GM21825 (cell line): Measurements from ENCODE around the gene CHAF1A.

Experiments
- ATAC-seq: cut with Tn5 transposase; IDR thresholded peaks from one replicate; pipeline ENCODE4 v1.9.1; 2021; ENCODE audit warnings: mild to moderate bottlenecking, moderate library complexity; ENCODE audit not compliant: unreplicated experiment

Gene CHAF1A

DNA sequence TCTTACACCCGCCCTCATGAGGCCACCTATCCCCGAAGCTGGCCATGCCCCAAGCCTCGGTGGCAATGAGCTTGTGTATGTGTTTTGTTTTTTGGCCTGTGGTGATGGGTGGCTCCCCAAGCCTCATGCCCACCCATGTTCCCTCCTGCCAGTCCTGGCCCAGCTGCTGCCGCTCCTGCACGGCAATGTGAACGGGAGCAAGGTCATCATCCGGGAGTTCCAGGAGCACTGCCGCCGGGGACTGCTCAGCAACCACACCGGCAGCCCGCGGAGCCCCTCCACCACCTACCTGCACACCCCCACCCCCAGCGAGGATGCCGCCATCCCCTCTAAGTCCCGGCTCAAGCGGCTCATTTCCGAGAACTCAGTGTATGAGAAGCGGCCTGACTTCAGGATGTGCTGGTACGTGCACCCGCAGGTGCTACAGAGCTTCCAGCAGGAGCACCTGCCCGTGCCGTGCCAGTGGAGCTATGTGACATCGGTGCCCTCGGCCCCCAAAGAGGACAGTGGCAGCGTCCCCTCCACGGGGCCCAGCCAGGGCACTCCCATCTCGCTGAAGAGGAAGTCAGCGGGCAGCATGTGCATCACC lies 30.6 kb downstream of the CHAF1A start:
- ATAC-seq: no peak

DNA sequence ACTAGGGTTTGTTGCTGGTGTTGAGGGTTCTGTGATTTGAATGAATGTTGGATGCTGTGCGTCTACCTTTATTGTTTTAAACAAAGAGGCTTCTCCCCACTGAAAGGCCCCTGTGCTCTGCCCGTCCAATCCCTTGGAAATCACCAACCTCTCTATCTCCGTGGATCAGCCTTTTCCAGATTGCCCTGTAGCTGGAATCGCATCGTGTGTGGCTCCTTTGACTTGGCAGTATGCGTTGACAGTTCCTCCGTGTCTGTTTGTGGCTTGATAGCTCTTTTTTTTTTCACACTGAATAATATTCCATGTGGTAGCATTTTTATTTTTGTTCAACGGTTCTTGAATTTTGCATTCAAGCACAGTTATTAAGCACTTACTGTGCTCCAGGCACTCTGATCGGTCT lies 32.0 kb downstream of the CHAF1A start:
- no peak for ATAC-seq

DNA sequence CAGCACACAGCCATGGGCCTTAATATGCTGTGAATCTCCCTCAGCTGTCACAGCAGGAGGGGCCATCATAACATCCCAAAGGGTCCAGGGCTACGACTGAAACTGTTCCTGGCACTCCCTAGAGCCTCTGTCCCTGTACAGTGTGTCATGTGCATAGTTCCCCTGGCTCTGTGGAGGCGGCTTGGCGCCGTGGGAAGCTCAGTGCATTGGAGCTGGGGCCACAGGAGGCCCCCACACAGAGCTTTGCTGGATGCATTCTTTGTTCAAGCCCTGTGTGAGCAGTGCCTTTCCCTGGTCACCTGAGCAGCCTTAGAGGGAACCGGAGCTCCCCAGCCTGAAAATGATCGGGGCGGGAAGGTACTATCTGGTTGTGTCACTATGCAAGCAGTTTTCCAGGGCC lies 33.8 kb downstream of the CHAF1A start:
- no peak for ATAC-seq

DNA sequence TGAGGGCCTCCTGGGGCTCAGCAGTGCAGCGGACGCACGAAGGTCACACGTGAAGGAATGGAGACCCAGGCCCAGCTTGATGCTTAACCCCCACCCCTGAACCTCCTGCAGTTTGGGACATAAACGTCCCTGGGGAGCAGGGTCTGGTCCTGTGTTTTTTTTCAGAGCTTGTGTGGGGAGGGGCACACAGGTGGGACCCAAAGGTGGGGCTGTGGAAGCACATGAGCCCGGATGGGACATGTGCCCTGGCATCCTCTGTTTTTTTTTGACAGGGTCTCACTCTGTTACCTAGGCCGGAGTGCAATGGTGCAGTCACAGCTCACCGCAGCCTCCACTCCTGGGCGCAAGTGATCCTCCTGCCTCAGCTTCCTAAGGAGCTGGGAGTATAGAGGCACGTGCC lies 34.7 kb downstream of the CHAF1A start:
- ATAC-seq: no peak

DNA sequence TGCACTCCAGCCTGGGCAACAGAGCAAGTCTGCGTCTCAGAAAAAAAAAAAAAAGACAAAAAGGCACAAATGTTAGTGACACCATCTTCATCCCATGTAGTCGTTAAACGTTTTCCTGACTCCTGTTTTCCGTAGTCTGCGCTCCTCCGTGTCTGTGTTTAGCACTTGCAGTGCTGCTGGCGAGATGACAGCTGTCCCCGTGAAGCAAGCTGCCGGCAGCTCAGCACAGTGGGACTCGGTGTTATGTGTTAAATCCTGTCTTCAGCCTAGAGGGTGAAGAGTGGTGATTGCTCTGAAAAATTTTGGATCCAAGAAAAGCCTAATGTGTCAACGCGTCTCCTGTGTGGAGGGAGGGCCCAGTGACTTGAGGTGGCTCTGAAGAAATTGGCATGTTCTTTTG lies 36.8 kb downstream of the CHAF1A start:
- ATAC-seq: no peak

DNA sequence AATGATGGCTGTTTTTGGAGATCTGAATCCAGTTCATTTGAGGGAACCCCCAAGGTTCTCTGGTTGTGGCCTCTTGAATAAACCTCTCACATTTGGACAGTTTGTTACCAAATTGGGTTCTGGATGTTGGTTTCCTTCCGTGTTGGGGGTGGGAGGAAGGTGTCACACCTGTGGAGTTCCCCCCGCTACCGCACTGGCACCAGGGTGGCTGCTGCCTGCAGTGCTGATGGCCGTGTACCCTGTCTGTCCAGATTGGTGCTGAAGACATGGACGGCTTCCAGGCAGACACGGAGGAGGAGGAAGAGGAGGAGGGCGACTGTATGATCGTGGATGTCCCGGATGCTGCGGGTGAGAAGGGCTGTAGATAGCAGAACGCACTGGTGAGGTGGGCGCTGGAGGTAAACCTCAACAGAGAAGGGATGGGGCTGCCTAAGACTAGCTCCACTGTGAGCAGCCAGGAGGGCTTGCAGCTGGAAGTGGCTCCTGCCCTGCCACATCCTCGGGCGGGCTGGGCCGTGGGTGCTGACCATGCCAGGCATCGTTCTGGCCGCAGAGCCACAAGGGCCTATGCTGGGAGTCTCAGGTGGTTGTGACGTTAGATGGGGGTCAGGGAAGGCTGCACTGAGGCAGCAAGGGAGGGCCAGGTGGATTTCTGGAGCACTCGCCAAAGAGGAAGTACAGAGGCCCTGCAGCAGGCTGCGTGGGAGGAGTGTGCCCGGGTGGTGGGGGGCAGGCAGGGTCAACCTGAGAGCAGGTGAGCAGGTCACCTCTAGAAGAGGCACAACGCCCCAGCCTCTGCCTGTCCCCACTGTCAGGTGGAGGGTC lies 39.8 kb downstream of the CHAF1A start:
- no peak for ATAC-seq

DNA sequence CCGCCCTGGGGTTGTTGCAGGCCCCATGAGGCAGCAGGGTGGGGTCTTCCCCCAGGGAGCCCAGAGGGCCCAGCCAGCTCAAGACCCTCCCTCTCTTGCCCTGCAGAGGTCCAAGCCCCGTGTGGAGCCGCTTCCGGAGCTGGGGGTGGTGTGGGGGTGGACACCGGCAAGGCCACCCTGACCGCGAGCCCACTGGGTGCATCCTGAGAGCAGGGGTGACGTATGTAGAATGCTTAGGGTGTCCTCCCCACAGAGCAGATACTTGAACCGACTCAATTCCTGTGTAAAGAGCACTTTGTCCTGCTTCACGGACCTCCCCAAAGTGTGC lies 40.3 kb downstream of the CHAF1A start:
- ATAC-seq: no peak

DNA sequence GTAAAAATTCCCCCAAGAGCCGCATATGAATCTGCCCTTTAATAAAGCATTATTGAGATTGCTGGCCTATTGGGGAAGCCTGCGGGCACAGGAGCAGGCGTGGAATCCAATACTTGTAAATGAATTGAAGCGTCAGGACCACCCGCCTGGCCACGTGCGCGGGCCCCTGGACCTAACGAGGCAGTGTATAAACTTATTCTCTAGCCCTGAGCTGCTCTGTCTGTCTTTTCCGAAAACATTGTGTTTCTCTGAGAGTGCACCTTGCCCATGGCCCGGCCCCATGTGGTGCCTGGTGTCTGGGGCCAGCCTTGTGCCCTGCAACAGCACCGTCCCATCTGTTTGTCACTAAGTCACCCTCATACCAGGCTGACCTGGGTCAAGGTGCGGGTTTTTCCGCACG lies 40.7 kb downstream of the CHAF1A start:
- ATAC-seq: no peak

DNA sequence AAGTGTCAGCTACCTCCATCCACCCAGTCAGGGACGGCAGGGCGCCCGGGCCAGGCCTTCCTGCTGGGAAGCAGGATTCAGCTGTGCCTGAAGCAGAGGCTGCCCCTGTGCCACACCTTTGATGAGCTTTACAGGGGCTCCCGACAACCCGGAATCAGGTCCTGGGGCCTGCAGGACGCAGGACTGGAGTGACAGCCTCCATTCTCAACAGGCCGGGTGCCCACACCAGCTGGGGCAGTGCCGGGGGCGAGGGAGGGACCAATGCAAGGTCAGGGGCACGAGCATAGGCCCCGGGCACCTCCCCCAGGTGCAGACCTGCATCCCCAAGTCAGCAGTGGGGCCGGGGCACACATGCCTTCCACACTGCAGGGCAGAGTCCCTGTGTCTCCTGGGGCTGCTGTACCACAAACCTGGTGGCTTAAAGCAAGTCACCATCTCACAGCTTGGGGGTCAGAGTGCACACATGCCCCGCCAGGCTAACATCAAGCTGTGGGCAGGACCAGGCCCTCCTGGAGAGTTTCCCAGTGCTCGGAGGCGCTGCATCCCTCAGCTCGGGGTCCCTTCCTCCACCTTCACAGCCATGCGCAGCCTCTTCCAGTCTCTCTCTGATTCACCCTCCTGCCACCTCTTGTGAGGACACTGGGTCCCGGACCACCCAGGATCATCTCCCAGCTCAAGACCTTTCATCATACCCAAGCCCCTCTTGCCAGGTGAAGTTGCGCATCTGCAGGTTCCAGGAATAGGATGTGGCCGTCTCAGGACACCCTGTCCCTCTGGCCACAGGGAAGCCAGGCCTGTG lies 41.7 kb downstream of the CHAF1A start:
- ATAC-seq: no peak

DNA sequence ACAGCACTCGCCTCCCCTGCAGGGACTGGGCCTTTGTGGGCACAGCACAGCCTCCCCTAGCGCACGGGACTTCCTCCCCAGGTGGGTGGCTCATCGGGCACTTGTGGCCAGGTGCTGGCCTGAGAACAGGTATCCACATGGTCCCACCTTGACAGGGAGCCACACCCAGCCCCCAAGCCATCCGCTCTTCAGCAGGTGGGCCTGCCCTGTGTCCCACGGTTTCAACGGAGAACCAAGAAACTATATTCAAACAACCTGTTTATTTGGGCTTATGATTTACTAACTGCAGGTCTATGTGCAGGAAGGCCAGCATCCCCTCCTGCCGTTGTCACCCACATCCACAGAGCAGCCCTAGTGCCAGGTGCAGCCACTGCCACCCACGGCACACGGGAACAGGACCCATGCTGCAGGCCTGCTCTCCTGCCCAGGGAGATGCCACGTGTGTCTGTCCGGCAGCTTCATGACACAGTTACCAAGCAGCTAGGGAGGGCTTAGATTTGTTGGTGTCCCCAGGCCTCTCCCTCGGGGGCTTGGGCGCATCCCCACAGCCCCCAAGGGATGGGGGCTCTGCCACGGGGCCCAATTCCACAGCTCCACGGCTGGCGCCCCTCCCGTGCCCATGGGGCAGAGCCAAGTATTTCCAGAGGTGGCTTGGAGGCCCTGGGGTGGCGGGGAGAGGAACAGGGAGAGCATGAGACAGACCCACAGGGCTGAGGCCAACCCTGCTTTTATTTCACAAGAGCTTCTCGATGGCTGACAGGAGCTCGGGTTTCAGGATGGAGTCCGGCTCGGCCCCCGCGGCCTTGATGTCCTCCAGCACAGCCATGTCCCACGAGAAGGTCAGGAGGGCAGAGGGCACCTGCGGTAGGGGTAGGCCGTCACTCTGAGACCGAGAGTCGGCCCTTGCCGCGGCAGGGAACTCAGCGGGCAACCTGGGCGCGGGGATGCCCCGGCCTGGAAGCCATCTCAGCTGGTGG lies 42.6 kb downstream of the CHAF1A start:
- no peak for ATAC-seq

DNA sequence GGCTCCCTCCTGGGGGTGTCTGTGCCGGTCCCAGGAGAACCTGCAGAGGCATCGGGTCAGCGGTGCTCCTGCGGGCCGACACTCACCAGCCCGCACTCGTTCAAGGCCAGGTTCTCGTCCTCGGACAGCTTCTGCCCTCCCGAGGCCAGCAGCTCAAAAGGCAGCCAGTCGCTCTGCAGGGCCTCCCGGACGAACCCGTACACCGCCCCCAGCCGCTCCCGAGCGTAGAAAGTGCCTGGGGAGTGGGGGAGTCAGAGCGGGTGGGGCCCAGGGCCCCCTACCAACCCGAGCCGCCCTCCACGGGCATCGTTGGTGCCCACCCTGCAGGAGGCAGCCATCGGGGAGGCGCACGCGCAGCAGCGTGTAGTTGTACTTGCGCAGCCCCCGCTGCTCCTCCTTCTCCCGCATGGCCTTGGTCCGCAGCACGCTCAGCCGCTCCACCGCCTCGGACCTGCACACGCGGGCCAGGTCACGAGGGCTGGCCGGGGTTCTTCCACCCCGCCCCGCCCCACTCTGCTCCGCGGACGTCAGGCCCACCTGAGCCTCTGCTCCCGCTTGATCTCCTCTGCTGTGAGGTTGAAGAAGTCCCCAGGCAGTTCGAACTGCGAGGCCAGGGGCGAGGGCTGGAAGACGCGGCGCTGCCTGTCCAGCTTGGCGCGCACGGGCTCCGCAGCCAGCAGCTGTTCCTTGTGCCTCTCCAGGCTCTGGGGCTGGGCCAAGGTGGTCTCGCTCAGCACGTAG lies 43.7 kb downstream of the CHAF1A start:
- no peak for ATAC-seq

DNA sequence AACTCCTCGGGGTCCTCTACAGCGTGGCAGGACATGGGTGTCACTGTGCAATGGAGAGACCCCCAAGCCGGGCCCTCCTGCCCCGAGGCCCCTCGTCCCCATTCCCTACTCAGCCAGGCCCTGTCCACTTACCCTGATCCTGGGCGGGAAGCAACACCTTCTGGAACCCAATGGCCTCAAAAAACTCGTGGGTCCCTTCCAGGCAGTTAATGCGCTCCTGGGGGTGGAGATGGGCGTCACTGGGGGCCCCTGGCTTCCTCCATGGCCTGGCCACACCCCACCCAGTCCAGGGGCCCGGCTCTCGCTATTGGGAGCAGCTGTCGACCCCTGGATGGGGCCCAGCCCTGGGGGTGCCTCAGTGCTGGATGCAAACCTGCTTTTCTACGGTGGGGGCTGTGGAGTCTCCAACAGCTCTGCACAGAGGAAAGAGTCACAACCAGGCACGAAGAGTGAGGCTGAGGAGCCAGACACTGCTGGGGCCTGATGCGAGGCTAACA lies 44.3 kb downstream of the CHAF1A start:
- no peak for ATAC-seq

DNA sequence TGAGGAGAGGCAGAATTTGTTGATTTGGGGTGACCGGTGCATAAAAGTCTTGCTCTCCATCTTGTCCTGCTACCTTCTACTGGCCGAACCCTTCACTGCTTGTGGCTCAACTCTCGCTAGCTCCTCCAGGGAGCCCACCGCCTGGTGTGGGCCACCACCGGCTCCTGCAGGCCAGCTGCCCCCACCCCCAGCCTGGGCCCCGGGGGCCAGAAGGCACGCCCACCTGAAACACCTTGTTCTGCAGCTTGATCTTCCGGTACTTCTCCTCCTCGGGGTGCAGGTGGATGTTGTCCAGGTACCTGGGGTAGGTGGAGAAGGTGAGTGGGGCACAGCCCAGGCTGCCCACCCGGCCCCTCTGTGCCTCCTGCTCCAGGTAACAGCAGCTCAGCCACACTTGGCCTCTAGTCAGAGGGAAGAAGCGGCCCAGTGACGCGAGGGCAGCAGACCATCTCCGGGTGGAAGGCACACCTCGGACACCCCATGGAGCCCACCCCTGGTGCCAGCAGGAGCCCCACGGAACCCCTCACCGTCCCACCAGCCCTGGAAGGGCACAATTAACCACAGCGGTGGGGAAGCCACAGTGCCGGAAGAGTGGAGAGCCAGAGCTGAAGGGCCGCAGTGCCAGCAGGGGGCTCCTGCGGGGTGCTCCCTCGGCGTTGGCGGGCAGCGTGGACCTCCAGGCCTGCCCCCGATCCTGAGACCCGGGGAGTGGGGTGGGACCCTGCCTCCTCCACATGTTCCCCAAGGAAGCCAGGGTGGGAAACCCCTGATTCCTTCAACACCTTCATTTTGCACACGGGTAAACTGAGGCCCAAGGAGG lies 45.1 kb downstream of the CHAF1A start:
- no peak for ATAC-seq

DNA sequence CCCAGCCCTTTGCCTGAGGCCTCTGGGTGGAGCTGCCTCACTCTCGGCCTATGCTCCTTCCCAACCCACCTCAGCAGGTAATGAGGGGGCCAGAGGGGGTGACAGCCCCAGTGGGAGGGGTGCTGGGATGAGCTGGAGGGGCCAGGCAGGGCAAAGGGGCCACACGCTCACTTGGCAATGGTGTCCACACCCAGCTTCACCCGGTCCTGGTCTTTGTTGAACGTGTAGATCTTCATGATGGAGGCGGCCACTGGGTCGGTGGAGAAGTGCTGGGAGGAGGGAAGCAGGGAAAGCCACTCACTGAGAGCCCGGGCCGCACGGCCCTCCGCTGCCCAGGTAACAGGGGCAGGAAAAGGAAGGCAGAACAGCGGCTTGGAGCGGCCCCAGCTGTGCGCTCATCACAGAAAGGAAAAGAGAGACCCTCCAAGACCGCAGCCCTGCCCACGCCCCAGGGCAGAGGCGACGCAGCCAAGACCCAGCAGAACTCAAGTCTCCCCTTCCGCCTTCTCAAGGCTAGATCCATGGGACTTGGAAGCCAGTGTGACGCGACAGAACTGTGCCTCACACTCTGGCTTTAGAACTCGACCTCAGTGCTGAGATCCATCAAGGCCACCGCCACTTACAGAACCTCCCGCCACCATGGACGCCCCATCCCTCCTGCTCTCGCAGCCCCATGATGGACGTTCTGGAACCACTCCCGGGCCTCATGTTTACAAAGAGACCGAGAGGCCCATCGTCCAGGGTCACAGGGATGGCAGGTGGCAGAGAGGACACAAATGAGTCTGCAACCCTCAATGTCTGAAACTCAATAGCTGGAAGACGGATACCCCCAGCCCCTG lies 45.9 kb downstream of the CHAF1A start:
- ATAC-seq: no peak

DNA sequence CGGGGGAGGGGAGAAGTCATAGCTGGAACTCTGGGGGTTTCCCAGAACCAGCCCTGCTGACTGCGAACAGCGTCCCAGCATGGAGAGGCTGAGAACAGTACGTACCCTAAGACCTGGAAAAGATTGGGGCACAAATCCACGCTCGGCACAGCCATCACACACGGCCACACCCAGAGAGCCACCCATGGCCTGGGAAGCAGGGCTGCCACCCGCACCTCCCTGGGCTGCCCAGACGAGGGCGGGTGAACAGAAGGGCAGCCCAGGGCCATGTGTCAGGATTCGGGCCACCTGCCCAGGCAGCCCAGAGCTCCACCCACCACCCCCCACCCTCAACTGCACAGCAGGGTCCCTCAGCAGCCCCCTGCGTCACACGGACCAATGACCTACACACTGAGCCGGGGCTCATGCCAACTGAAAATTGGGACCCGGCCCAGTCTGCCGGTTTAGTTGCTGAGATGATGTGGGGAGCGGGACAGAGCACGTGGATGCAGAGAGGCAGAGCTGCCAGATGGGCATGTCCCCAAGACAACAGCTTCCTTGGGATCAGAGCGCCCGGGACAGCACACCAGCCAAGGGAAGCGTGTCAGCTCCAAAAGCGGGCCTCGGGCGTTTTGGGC lies 46.7 kb downstream of the CHAF1A start:
- no peak for ATAC-seq

DNA sequence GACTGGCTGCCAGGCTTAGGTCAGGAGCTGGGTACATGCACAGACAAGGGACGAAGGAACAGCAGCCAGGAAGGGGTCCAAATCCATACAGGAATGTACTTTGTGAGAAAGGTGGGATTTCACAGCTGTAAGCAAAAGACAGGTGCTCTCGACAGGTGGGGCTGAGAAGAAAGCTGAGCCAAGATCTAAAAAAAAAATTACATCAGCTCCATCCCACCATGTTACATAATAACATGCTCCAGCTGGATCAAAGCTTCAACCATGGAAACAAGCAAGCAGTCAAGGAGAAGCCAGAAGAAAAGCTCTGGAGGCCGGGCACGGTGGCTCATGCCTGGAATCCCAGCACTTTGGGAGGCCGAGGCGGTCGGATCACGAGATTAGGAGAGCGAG lies 47.2 kb downstream of the CHAF1A start:
- no peak for ATAC-seq

DNA sequence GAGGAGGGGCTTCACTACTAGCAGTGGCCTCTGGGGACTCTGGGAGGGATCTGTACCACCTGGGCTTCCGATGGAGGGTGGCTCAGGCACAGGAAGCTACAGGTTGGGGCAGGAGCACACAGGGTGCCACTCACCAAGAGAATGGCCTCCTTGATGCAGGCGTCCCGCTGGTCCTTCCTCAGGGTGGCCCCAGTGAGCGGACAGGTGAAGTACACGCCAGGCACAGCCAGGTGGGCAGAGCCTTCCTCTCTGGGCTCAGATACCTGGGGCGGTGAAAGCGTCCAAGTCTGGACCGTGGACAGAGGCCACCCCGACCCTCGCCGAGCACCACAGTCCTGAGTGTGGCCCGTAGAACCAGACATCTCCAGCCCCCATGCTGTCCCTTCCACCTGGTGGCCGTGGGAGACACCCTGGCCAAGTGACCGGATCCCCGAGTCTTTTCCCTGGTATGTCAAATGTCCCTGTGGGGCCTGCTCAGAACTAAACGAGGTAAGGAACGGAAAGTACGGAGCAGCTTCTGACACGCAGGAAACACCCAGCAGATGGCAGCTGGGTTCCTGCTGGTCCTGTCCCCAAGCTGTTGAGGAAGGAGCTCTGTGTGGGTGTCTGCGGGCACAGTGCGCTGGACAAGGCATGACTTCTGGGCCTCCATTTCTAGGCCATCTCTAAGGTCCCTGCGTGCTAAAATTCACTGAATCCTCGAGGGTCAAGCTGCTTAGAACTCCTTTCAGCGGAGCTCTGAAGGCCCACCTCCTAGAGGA lies 50.0 kb downstream of the CHAF1A start:
- ATAC-seq: no peak
